Middle frontal gyrus (tissue), 1 donor: Measurements from ENCODE around the gene ZFYVE28.
"Not testable (repeated sequence)": the region's sequence is repeated elsewhere in the genome, so short reads cannot be mapped to it uniquely, and the experiment has no call there.

Source experiments
- DNase-seq: peaks from one replicate; pipeline ENCODE4 v3.0.0-alpha.2; 2015; ENCODE audit warnings: low spot score; ENCODE audit errors: extremely low spot score

Gene ZFYVE28

GRCh38 chr4:2249526-2250356, 168.7 kb downstream of the ZFYVE28 start:
- no peak for DNase-seq

- no peak for DNase-seq
These were observed 169.6 kb downstream of the ZFYVE28 start for GRCh38 chr4:2248821-2249261.

DNA sequence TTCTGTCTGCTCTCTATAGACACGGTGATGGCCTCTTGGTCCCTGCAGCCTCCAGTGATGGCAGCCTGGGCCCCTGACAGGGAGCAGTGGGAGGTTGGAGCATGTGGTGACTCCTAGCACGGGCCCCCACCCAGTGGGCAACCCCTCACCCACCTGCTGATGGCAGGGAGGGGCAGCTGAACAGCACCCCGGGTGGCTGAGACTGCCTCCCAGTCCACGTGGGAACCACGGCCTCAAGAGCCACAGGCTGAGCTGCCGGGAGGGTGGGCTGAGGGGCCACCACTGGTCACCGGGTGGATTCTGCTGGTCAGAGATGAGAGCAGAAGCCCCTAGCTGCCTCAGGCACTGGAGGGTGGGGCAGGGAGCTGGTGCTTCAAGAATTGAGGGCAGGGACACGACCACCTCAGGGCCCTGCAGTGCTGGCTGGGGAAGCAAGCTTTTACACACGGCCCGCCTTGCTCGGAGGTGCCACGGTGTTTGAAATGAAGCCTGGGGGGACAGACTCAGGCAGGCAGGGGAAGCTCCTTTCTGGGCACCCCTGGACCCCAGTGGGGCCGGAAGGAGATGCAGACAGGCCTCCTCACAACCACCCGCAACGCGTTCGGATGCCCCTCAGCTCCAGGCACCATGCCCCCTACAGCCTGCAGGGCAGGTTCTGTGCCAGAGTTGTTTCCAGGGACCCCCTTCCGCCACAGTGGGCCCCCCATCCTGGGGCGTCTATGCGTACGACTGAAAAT, 170.2 kb downstream of the ZFYVE28 start:
- DNase-seq = no peak

DNA sequence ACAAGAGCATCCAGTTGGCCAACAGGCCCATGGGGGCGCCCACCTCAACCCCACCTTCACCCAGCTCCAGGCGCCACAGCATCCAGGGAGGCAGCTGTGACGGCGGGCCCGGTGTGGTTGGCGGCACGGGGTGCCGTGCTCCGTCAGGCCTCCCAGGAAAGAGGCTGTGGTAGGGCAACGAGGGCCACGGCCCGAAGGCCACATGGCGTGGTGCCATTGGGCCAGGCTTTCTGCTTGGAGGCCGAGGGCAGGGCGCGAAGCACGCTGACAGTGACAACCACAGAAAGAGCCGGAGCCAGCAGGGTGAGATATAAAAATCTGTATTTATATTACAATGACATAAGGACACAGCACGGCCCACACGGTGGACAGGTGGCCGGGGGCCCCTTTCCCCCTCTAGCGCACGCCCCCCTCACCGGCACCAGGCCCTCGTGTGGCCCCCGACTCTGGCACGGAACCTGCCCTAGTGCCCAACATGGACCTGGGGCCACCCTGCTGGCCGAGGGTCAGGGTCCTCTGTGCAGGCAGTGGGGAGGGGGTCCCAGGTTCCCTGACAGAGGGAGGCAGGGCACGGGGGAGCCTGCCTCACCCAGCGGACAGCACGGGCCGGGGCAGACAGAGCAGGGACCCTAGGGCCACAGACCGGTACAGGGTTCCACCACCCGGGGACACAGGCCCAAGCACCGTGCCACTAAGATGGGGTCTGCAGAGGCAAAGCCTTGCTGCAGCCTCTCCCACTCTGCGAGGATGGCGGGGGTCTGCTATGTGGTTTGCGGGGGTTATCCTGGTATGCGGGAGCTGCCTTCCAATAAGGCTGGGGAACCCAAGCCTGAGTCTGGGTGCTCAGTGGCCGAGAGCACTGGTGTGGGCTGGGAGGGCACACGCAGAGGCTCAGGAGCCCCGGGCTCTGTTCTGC, 171.1 kb downstream of the ZFYVE28 start:
- DNase-seq = no peak

DNA sequence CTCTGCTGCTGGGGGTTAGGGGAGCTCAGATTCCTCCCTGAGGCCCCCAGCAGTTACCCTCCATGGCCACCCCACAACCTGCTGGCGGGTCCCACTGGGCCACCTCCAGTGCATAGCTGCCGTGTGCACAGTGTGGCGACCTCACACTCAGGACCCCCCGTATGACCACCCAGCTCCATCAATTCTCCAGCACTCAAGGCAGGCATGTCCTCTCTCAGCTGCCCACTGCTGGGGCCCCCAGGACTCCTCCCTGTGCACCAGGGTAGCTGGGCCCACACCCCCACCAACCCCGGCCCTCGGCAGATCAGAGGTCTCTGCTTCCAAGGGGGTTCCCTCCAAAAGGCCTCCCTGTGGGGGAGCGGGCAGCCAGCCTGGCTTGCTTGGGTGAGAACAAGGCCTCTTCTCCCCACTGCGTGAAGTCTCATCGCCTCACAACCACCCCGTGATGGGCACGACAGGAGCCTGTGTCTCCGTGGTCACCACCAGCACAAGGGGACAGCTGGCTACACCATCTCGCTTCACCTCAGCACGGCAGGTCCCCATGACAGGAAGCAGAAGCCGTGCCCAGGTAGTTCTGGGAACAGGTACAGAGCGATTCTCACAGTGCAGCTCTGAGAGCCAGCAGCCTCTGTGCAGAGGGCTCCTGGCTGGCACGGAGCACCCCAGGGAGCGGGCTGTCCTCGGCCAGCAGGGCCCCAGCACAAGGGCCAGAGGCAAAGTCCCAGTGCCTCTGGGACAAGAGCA, 171.9 kb downstream of the ZFYVE28 start:
- DNase-seq = no peak

DNA sequence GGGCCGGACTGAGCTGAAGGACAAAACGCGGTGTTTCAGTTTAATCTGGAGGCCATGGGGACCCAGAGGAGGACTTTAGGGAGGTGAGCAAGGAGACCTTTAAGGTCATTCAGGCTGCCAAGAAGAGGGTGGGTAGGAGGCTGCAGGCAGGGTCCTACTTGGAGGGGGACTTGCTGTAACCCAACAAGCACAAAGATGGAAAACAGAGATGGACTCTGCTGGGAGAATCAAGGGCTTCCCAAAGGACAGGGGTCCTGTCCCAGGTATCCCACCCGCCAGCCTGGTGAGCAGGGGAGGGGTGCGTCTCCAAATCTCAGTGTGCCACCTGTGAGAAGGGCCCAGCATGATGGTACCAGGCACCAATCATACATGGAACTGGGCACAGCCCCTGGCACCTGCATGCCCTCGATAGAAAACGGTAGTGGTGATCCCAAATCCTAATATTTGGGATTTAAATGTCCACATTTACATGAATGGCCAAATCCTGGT, 172.6 kb downstream of the ZFYVE28 start:
- no peak for DNase-seq

GRCh38 chr4:2245057-2245786, 173.2 kb downstream of the ZFYVE28 start:
- DNase-seq = no peak

- no peak for DNase-seq
These were observed 174.6 kb downstream of the ZFYVE28 start for GRCh38 chr4:2243681-2244380.

DNA sequence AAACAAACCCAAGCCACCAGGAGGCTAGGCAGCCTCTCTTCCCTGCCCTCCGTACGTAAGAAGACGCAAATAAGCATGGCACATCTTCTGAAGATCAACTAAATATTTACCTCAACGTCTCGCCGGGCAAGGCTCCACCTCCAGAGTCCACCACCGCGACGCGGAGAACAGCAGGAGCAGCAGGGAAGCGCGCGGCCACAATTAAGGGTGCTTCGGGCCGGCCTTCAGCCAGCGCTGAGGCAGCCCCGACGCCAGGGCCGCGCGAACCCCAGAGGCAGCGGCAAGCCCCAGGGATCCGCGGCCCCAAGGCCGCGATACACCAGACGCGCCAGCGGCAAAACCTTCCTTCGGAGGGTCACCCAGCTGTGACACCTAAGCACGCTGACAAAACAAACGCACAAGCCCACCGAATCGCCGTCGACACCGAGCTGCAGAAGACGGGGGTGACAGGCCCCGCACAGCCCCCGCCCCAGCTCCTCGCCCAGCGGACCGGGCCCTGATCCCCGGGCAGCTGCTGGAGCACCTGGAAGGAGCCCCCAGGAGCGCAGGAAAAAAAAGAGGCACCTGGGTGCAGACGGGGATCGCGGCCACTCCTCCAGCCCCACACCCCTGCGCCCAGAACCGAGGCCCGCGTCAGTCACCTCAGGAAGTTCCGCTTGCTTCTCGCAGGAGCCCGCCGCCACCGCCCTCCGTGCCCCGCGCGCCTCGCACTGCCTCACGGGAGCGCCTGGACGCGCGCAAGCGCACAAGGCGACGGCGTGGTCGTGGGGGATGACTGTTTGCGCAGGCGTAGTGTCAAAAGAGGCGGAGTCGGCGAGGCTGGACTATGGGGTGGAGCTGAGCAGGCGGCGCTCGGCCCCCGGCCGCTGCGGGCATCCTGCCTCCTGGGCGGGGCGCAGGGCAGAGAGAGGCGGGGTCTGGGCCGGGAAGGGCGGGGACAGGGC, 176.8 kb downstream of the ZFYVE28 start, which contains the start of the genes HAUS3 and POLN:
HAUS3 (minus strand) TSS at position 712 of the 944 bp plus-strand sequence. CDS start 1,175 bp downstream, outside the sequence.
POLN (minus strand) TSS at position 712 of the 944 bp plus-strand sequence. CDS start 12,890 bp downstream, outside the sequence.
- peak; percentile 91 for DNase-seq

DNA sequence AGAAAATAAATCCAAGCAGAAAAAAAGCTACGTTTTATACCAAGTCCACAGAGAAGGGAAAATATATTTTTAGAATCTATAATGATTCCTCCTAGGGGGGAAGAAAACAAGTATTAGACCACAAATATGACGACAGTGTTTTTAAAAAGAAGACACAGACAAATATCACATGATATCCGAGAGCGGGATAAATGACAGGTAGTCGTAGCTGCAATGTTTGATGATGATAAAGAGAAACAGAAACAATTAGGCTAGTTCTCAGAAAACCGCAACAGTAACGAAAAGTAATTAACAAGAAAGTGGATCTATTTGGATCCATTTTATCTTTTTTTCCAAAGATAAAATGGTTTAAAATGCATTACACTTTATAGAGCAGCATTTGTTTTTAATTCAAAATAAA, 177.4 kb downstream of the ZFYVE28 start:
- DNase-seq = no peak

DNA sequence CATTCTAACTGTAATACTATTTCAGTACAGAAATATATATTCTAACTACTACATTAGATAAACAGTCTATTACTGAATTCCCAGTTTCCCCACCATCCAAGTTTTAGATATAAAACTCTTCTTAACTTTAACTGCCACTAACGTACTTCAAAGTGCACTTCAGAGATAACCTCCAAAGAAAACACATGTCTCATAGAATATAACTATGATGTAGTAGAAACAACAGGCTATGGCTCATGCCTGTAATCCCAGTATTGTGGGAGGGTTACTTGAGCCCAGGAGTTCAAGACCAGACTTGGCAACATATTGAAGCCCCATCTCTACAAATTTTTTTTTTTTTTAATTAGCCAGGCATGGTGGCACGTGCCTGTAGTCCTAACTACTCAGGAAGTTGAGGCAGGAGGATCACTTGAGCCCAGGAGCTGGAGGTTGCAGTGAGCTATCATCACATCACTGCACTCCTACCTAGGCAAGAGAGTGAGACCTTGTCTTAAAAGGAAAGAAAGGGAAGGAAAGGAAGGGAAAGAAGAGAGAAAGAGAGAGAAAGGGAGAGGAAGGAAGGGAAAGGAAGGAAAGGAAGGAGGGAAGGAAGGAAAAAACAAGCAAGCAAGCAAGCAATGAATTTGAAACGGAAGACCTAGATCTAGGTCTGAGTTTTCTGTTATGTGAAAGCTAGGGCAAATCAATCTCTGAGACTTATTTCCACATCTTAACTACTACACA, 181.3 kb downstream of the ZFYVE28 start:
- DNase-seq = no peak

GRCh38 chr4:2231082-2231481, 187.4 kb downstream of the ZFYVE28 start:
- no peak for DNase-seq

- DNase-seq = no peak
These were observed 192.2 kb downstream of the ZFYVE28 start for GRCh38 chr4:2226261-2226660.

DNA sequence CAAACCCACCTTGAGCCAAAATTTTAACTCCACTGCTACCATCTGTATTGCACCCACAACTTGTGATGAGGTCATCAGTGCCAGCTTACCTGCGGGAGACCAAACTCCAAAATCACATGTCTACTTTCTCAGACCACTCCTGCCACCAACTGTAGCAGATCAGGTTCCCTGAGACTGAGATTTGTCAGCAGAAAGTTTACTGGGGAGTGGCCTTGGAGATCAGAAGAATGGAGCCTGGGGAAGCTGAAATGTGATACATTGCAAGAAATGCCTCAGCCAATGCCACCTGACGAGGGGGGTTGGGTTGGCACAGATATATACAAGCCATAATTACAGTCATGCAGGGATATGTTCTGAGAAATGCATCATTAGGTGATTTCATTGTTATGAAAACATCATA, 195.6 kb downstream of the ZFYVE28 start:
- no peak for DNase-seq

- DNase-seq = not testable (repeated sequence)
These were observed 197.1 kb downstream of the ZFYVE28 start for GRCh38 chr4:2221378-2221777.

DNA sequence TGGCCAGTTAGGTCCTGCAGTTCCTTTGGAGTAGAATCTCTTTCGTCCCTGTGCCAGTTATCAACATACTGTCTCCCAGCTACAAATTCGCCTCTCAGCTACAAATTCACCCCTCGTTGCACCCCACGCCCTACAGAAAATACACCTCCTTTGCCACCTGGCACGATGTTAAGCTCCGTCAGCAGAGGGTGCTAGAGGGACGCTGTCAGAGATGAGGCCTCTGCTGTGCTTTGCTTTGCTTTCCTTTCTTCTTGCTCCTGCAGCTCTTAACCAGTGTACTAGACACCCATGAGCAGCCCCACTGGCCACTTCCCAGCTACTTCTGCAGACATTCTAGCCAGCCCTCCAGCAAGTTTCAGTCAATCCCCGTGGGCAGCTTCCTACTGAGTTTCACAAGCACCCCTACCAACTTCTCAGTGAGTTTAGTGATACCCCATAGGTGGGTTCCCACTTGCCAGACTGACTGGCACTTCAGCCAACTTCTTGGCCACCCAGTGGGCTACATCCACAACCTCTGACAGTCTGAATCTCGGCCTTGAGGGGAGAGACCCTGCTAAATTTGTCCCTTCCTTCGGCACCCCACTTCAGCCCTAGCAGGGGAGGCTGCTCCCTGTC, 198.3 kb downstream of the ZFYVE28 start:
- DNase-seq = peak; percentile 67
